ENCODE data around the gene LAMA1. TPM values are rescaled to one million over a fixed set of nuclear protein-coding genes. Genes with fewer than 3 reads are reported as not detected.

LAMA1 gene
- total and polyA plus RNA-seq, 10 of the 15 experiments (the other 5 are each of a cell fraction or from before 2014, with no cell fraction given): under 0.01 to 1.9 (median 0.06) TPM; not detected in 6

DNA sequence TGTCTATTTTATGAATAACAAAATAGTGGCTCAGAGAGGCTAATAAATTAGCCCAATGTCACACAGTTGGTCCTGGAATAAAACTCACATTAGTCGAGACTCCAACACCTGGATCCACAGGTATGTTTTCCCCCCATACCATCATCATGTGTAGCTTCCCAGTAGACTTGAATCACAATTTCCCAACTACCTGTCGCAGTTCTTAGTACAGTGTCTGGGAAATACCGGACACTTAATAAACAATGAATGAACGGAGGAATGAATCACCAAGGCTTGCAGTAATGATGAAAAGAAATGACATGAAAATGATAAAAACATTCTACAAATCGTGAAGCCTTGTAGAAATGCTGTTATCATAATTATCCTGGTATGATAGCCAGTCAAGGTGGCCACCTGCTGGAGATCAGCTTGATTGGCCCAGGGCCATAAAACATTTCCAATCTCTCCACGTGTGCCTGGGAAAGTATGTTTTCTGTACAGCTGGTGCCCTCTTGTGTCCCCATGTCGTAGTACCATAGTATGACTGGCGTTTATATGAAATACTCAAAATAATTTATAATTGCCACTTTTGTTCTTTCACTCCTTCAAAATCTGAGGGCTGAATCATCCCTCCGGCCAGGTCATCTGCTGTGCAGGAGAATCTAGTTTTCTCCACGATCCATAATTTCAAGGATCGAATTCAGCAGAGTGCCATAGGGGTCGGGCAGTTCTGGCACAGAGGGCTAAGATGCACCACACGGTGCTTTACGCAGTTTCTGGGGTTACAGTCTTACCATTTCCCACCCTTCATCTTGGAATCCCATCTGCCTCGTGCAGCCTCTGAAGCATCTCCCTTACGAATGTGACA, 95.4 kb downstream of the LAMA1 start (continued):
- TF ChIP-seq SIN3A (IDR thresholded peaks at IDR 0.05; ENCODE audit: low read depth, low read length): no peak

DNA sequence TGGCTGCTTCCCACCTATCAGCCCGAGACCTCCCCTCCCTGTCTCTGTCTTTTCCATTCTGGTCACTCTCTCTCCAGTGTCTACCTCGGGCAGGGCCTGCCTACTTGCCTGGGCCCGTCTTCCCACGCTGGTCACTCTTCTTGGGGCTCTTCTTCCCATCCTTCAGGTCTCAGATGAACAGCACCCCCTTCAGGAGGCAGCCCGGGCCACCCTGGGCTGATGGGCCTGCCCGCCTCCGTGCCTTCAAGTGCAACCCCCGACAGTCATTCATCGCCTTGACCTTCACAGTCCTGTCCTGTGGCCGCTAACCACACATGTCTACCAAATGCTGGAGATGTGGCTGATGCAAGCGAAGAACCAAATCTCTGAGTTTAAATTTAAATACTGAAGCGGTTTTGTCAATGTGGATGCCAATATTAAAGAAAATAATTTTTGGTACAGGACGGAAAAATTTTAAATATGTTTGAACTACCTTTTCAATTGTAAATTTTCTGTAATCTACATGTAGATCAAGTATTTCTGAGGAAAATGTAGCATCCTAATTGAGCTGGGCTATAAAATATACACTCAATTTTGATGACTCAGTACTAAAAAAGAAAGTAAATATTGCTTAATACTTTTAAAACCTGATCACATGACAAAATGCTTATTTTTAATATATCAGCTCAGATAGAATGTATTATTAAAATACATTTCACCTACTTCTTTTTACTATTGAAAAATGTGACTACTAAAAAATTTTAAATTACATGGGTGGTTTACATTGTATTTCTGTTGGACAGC, 96.4 kb downstream of the LAMA1 start:
- no peak overlapping the region for H3K4me3 ChIP-seq
- ChIA-PET CTCF (interaction anchor here (1.4 kb wide), 1 partner anchor 10 kb away, joined by 3 read pairs; no protein-coding TSS in a partner anchor), POLR2A (no interaction called here), RAD21 (ENCODE audit: unreplicated experiment) (no interaction called here), SMC1A (ENCODE audit: uncharacterized antibody, unreplicated experiment) (no interaction called here)
- 35% methylated on average over 13 of the region's 13 CpGs for WGBS (ENCODE audit: insufficient coverage, insufficient replicate concordance, low lambda C conversion rate, missing lambda C conversion rate)
- BruUV-seq (replicated peaks): no TSS peak
- TF ChIP-seq ZBED1 (IDR thresholded peaks at IDR 0.05; ENCODE audit: borderline replicate concordance) (no peak), STAT1 (conservative IDR thresholded peaks at IDR 0.05) (no peak), SMAD5 (IDR thresholded peaks at IDR 0.05; ENCODE audit: low read depth) (no peak)
- ATAC-seq: no peak
- H4K20me1 ChIP-seq (ENCODE audit: control insufficient read depth, insufficient read depth): no peaks in the 10 kb centered on the region
- H3K9ac ChIP-seq (ENCODE audit: control insufficient read depth, insufficient read depth, low read length): no peak overlapping the region
- H3K9me3 ChIP-seq (replicated peaks; ENCODE audit: control insufficient read depth, insufficient read depth, low read length): no peaks in the 10 kb centered on the region
- DNase-seq (ENCODE audit: low read depth, low spot score): no peak
- H3K27me3 ChIP-seq (replicated peaks in 1 of 2; ENCODE audit: control insufficient read depth in 2 of 2, insufficient read depth in 2 of 2, low read length in 1 of 2): no peaks in the 10 kb centered on the region; a peak in 1 of 4 replicates
- no peaks in the 10 kb centered on the region for H3K4me1 ChIP-seq (ENCODE audit: control insufficient read depth, insufficient read depth, low read length)
- no peak for FAIRE-seq
- intact Hi-C loops (cut with micrococcal nuclease; ENCODE audit: unreplicated experiment): loop anchor here (5.0 kb wide), 1 partner anchor 99 kb away; no protein-coding TSS in a partner anchor
- no peaks in the 10 kb centered on the region for H3K79me2 ChIP-seq (ENCODE audit: control insufficient read depth, insufficient read depth, low read length)
- no peak overlapping the region for H3K27ac ChIP-seq (ENCODE audit: control insufficient read depth, insufficient read depth)
- in situ Hi-C loops (cut with MboI): loop anchor here (10.0 kb wide), 1 partner anchor 56 kb away; no protein-coding TSS in a partner anchor
- no peaks in the 10 kb centered on the region for H3K36me3 ChIP-seq (ENCODE audit: control insufficient read depth in 2 of 2, insufficient read depth in 2 of 2, low read length in 1 of 2)
- H3K4me2 ChIP-seq (ENCODE audit: control insufficient read depth, insufficient read depth): no peak overlapping the region
- no peak overlapping the region for H2AFZ ChIP-seq (ENCODE audit: control insufficient read depth, low read depth, low read length)

Data from GM12878 (cell line).